ENCODE data around the gene AIPL1.

GRCh38 chr17:6426356-6427101 is 8.4 kb downstream of the AIPL1 start:
- TF ChIP-seq, protein P1, sequence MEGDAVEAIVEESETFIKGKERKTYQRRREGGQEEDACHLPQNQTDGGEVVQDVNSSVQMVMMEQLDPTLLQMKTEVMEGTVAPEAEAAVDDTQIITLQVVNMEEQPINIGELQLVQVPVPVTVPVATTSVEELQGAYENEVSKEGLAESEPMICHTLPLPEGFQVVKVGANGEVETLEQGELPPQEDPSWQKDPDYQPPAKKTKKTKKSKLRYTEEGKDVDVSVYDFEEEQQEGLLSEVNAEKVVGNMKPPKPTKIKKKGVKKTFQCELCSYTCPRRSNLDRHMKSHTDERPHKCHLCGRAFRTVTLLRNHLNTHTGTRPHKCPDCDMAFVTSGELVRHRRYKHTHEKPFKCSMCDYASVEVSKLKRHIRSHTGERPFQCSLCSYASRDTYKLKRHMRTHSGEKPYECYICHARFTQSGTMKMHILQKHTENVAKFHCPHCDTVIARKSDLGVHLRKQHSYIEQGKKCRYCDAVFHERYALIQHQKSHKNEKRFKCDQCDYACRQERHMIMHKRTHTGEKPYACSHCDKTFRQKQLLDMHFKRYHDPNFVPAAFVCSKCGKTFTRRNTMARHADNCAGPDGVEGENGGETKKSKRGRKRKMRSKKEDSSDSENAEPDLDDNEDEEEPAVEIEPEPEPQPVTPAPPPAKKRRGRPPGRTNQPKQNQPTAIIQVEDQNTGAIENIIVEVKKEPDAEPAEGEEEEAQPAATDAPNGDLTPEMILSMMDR (conservative IDR thresholded peaks at IDR 0.05; ENCODE audit: low read length), result no peak
- TF ChIP-seq EZH2phosphoT487 (IDR thresholded peaks at IDR 0.05; ENCODE audit: borderline replicate concordance), result no peak
